Activated T-helper 1 cell treated with anti-CD3 and anti-CD28 coated beads, Interleukin-2, amount 50 U/mL, for 16 hours (primary cell): ENCODE data around the gene RPS24.
"Not testable (repeated sequence)": the region's sequence is repeated elsewhere in the genome, so short reads cannot be mapped to it uniquely, and the experiment has no call there.

ENCODE experiments used
- DNase-seq, 2 donors: peaks; one replicate each; pipeline ENCODE4 v3.0.0-alpha.2; 2020; ENCODE audit warnings: low read depth in 1 of 2, low spot score in 1 of 2

The RPS24 gene

DNA sequence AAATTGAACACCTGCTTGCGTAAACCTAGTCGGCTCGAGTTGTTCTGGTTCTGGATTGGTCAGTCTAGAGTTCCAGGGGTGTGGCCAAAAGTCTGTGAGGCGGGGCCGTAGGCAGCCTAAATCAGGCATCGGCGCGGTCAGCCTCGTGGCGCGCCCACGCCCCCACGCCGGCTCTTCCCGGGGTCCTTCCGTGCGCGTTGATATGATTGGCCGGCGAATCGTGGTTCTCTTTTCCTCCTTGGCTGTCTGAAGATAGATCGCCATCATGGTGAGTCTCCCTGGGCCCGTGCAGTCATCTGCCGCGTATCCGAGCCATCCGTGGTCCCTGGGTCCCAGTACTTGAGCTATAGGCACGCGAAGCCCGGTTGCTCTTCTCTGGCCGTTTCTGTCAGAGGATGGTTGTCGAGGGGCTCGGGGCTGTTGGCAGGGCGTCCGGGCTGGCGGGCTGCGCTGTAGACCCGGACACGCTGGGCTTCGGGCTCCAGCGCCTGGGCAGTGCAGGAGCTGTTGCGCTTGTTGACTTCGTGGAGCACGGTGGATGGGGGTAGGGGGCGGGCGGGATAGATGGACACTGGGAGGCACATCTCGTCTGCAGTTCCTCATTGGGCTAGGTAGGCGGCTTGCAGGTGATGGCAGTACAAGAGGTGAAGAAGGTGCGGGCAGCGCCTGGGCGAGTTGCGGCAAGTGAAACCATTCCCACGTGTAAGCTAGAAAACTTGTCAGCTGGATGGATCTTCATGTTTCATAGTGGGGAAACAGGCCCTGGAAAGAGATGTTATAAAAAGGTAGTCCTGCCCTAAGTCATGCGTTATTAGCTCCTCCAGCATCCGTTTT, at the start of gene RPS24:
Gene RPS24, plus strand, starts transcription at position 227 of the 834 bp plus-strand sequence. Its CDS starts 39 bp downstream, at position 266.
- peak; percentile 85 to 89 for DNase-seq

DNA sequence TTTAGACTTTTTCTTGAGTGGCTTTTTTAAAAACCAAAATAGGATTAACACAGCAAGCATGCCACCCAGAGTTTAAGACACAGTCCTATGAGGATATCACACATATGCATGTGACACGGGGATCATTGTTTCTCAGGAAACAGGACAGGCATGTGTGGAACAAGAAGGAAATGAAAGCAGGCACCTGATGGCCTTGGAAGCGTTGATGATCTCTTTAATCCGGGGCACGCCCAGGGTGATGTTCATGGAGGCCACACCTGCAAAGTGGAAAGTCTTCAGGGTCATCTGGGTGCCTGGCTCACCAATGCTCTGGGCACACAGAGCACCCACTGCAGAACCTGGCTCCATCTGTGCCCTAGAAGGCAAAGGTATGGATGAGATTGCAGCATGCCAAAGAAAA, 48.7 kb upstream of the RPS24 start:
- no peak for DNase-seq

DNA sequence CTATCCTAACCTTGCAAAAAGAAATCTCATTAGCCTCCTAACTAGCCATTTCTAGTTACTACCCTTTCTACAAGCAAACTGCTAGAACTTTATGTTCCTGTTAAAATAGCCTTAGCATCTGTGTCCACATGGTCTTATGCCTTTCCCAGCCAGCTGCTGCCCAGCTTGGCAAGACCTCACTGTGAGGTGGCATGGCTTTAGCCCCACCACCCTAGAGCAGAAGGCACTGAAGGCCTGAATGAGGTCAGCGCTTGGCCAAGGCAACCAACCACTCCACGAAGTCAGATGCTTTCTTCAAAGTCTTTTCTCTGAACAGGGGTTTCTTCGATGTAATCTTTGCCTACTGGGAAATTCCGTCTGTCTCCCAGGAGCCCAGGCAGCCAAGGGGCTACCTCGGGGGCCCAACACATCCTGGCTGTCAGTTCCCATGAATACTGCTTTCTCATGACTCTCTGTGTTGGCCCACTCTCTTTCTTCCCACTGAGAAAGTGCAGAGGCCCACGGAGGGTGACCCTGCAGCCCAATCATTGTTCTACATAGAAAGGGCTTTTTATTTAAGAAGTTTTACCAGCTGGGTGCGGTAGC, 45.9 kb upstream of the RPS24 start:
- DNase-seq, result no peak

DNA sequence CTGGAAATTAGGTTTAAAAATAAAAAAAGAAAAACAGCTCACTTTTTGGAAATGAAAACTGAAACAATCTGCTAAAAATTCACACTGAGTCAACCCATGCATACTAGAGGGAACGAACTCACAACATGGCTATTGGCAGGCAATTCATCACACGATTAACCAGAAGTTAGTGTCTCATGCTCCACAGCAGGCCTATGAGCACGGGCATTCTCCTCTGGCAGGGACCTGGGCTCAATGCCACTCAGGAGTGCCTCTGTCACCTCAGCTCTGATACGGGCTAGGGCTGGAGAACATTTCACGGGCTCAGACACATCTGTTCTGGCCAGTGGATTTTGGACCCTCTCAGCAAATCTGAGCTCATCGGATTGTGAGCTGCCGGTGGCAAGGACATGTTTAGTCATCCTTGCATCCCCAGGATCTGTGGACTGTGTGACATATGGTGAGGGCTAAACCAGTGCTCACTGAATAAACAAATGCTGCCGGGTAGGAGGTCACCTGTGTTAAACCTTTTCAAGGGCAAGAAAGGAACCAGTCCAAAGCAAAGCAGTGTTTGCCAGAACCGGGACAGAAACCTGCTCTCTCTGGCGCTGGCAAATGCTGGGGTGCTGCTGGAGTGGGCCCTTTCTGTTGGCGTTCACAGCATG, 44.5 kb upstream of the RPS24 start:
- no peak for DNase-seq

DNA sequence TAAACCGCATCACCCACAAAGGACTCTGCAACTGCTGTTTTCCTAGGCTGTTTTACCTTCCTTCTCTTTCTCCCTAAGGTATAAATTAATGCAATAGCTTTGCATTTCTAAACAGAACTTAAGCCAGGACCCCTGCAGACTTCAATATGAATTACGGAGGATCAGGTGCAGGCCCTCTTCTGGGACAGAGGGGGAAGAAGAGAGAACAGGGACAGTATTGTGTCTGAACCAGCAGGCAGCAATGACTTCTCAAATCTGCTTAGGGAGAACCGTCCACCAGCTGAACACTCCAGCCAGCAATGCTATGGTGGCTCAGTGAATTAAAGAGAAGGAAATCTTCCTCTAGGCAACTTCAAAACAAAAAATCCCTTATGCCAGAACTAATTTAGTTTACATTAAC, 40.0 kb upstream of the RPS24 start:
- no peak for DNase-seq

DNA sequence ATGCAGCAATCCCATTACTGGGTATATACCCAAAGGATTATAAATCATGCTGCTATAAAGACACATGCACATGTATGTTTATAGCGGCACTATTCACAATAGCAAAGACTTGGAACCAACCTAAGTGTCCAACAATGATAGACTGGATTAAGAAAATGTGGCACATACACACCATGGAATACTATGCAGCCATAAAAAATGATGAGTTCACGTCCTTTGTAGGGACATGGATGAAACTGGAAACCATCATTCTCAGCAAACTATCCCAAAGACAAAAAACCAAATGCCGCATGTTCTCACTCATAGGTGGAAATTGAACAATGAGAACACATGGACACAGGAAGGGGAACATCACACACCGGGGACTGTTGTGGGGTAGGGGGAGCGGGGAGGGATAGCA, 34.9 kb upstream of the RPS24 start:
- not testable (repeated sequence) for DNase-seq

DNA sequence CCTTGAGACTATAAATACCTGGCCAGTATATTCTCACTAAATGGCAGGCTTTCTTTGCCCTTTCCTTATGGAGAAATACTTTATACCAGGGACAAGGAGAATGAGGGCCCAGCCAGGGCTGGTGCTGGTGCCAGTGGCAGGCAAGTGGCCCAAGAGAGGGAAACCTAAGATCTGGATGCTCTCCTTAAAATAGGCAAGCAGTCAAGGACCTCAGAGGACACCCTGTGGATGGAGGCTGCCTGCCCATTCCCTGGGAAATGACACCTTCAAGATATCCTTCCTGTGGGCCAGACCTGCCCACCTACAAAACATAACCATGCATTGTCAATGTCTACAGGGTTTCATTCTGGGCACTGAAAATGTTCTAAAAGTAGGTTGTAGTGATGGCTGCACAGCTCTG, 33.5 kb upstream of the RPS24 start:
- no peak for DNase-seq

DNA sequence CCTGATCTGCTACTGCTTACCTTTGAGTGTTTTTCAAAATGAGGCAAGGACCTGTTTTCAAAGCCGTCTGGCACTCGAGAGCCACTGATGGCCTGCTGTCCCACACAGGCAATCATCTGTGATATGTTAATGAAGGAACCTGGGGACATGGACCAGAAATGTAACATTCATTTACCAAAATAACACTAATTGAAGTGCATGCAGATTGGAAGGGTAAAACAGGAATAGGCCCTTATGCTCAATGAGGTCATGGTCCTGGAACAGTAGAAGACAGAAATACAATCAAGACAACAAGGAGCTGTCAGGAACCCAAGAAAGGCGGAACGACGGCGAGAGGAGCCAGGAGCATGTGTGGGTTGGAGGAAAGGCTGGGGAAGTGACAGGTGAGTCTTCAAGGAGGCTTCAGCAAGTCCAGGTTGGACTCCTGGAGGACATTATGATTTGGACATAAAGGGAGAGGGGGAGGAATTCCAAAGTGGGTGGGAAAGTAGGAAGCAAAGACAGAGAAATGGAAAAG, 32.6 kb upstream of the RPS24 start:
- DNase-seq, result no peak

DNA sequence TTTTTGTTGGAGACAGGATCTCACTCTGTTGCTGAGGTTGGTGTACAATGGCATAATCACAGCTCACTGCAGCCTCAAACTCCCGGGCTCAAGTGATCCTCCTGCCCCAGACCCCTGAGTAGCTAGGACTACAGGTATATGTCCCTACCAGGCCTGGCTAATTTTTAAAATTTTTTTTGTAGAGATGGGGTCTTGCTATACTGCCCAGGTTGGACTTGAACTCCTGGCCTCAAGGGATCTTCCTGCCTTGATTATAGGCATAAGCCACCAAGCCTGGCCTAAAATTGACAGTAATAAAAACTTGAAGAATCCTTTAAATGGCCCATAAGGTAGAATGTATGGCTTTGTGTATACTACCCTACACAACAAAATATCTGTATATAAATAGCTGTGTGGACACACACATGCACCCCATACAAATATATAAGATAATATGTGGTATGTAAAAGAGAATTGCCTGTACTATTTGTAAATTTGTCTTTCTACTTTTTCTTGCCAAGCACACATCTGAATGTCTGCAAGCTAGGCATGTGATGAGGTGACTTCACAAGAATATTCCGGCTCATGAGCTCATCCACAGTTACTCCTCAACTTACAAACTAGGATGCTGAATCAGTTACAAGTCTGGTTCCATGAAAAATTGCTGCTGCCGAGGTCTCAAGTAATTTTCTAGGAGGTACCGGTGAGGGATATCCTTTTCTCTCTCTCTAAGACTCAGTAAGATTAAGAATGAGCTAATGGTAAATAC, 30.9 kb upstream of the RPS24 start:
- no peak for DNase-seq

DNA sequence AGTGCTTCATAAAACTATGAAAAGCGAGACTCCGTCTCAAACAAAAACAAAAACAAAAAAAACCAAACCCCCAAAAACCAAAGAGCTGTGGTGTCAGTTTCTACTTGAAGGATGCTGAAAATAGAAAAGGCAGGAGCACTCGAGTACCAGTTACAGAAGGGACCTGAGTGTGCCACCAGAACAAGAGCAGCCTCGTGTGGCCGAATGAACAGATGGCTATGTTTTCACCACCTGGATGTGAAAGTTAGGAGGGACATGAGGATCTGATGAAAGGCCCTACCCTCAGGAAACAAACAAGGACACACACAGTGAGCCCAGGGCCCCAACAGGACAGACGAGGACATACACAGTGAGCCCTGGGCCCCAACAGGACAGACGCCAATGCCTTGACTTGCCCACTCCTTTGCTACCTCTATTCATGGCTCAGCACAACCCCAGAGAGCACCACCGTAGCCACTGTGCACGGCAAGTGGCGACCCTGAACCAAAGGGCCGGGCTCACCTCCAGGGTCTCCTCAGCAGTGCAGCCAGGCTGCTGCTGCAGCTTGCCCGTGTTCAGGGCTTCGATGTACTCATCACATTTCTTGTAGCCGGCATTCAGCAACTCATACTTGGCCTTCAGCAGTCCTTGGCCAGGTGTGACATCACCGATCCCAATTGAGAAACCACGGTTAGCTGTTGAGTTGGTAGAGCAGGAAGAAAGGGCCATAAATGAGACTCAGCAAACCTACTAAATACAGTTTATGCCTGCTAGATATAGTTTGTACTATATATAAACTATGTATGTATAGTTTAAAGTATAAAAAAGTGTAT, 29.2 kb upstream of the RPS24 start:
- DNase-seq, result no peak

DNA sequence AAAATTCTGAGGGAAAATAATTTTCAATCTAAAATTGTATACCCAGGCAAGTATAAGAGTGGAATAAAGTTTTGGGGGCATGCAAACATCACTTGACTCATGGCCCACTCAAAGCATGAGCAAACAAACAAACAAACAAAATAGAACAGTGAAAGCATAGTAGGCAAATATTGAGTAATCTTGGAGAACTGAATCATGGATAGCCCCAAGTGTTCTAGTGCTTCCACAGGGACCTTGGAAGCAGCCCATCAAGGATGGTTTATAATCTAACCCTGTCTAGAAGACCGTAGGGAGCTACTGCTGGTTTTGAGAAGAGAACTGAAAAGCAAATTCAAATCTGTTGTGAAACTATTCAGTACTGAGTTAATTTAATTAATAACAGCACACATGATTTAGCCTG, 26.5 kb upstream of the RPS24 start:
- no peak for DNase-seq

DNA sequence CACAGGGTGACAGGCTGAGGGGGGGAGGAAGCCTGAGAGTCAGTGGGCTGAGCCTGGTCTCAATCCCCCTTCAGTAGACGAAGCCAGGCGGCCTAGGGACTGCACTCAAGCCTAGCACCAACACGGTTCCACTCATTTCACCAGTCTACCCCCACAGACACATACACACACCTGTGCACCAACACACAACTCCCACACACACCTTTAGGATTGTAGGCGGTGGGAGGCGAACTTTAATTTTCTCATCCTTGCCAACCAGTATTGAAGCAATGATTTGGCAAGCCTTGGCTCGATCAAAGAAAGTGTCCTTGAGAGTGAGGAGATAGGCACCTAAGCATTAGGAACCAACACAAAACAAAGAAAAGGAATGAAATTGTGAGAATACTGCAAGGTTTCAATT, 24.0 kb upstream of the RPS24 start:
- DNase-seq, result no peak

DNA sequence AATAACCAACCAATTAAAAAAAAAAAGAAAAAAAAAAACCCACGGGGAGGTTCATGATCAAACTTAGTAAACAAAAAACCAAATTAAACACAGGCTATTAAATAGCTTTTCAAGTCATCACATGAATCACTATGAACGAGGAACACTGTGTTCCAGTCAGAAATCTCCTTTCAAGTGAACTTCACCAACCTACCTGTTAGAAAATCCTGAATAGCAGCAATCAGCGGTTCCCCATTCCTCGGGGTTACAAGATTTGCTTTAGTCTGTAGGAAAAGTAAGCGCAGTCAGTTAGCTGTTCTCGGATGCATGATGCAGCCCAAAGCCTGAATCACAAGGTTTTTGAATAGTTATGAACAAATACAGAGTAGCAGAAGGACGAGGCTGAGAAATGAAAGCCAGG, 23.4 kb upstream of the RPS24 start:
- DNase-seq, result no peak

DNA sequence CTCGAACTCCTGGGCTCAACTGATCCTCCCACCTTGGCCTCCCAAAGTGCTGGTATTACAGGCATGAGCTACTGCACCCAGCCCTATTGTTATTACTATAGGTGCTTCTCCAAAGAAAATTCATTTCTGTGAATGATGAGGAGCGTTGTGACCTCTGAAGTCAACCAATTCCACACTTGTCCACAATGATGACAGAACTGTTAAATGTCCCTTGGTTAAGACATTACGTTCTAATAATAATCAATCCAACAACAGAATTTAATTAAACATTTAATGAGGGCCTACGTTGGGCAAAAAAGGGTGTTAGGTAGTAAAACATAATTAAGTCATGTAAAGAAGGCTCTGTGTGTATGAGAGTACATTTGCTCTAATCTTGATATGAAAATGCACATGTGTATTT, 22.6 kb upstream of the RPS24 start:
- no peak for DNase-seq

DNA sequence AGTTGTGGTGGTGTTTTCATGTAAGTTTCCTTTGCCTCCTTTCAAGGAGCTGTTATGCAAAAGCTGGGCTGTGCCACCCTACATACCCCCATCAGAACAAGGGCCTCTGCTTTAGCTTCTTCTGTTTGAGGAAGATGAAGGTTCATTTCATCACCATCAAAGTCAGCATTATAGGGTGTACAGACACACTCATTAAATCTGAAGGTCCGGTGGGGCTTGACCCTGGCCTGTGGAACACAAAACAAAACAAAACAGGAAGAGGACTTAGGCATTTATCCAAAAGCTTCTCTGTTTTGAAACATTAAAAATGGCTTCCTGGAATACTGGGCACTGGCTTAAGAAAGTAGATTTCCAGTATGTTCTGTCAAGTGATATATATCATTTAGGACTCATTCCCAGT, 20.1 kb upstream of the RPS24 start:
- no peak for DNase-seq

DNA sequence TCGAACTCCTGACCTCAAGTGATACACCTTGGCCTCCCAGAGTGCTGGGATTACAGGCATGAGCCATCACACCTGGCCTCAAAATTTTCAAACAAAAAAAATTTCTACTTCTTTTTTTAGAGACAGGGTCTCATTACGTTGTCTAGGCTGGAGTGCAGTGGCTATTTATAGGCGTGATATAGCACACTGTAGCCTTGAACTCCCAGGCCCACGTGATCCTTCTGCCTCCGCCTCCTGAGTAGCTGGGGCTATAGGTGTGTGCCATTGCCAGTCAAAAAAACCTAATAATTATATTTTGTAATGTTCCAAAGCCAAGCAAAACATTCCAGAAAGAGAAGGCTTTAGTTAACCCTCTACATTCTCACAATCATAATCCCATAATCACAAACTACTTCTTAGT, 18.1 kb upstream of the RPS24 start:
- DNase-seq, result no peak

DNA sequence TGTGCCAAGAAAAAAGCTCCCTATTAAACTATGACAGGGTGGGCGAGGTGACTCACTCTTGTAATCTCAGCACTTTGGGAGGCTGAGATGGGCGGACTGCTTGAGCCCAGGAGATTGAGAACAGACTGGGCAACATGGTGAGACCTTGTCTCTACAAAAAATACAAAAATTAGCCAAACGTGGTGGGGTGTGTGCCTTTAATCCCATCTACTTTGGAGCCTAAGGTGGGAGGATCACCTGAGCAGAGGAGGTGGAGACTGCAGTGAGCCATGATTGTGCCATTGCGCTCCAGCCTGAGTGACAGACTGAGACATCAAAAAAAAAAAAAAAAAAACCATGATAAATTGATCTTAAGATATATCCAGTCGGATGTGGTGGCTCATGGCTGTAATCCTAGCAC, 15.8 kb upstream of the RPS24 start:
- no peak for DNase-seq

DNA sequence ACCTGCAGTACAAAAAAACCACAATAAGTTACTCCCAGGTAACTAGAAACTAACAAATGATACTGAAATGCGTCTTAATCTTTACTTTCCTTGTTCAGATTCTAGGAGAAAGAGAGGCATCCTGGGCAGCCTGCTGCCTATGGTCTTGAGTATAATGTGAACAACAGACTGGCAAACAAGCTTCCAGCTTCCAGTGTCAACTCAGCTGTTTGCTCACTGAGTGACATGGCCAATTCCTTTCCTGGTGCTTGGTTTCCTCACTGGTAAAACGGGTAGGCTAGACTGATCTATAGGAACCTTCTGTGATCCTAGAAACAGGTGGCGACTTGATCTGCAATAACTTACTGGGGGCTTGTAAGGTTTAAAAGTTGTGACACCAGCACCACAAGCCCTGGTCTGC, 14.4 kb upstream of the RPS24 start:
- DNase-seq, result no peak

DNA sequence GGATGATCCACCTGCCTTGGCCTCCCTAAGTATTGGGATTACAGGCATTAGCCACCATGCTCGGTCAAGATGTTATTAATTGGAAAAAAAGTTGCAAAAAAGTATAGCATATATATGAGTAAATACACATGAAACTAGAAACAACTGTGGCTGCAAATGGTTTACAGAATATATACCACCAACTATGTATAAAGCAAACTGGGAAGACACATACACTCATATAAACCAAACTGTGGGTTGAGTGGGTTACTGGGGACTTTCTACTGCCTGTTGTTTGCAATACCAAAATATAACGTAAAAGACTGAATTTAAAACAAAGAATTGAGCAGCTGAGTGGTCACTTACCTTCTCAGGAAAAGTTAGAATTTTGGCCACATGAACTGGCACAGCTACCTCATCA, 12.5 kb upstream of the RPS24 start:
- DNase-seq, result no peak

DNA sequence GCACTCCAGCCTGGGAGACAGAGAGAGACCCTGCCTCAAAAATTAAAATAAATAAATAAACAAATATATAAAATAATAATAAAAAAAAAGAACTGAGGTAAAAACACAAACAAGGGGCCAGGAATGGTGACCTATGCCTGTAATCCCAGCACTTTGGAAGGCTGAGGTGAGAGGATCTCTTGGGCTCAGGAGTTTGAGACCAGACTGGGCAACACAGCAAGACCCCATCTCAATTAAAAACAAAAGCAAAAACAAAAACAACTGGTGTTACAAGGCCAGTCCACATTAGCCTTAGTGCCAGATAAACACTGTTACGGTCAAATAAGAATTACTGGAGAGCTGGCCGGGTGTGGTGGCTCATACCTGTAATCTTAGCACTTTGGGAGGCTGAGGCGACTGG, 9.9 kb upstream of the RPS24 start:
- no peak for DNase-seq
